Measurements from ENCODE around the gene ASTN2. TPM values are rescaled to one million over a fixed set of nuclear protein-coding genes. Genes with fewer than 3 reads are reported as not detected.

Gene ASTN2
- polyA plus RNA-seq, 1 donor from 2014 or later = 6.8 TPM

DNA sequence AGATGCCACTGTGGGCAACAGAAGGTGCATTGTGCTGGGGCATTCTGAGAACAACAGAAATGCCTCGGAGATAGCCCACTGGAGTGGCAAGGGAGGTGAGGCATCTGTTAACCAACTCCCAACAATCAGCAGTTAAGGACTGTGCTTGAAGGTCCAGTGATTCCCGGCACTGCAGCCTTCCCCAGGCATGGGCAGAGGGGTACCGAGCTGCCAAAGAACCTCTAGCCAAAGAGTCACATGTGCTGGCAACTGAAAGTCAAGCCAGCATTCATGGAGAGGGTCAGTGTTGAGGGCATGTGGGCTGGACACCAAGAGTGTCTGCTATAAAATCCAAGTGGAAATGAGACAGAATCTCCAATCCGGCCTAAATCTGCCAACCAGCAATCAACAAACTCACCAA lies 149.6 kb downstream of the ASTN2 start:
- Histone ChIP-seq H2AFZ (ENCODE audit: low read depth, low read length) (no peak overlapping the region), H3F3A (ENCODE audit: insufficient read depth, low read length, poor library complexity, severe bottlenecking) (no peaks in the 10 kb centered on the region), H3K9me2 (ENCODE audit: insufficient read depth, low read length) (no peaks in the 10 kb centered on the region), H3K79me2 (replicated peaks; ENCODE audit: insufficient read depth, low read length) (no peaks in the 10 kb centered on the region), H3K4me2 (ENCODE audit: low read length) (no peak overlapping the region), H3K4me3 (ENCODE audit: low read length) (no peak overlapping the region), H3K36me3 (ENCODE audit: insufficient read depth, low read length) (no peaks in the 10 kb centered on the region), H3K9me3 (ENCODE audit: low read length) (no peaks in the 10 kb centered on the region), H4K20me1 (ENCODE audit: insufficient read depth) (no peaks in the 10 kb centered on the region), H3K27me3 (ENCODE audit: insufficient read depth, low read depth, low read length) (no peaks in the 10 kb centered on the region), H3K9ac (ENCODE audit: low read length) (no peak overlapping the region), H3K27ac (ENCODE audit: low read length) (no peak overlapping the region)
- TF ChIP-seq MXI1 (conservative IDR thresholded peaks at IDR 0.05; ENCODE audit: poor library complexity, severe bottlenecking) (no peak), TAF1 (IDR thresholded peaks at IDR 0.05; ENCODE audit: low read depth) (no peak), SMC3 (conservative IDR thresholded peaks at IDR 0.05; ENCODE audit: poor library complexity) (no peak), EZH2 (IDR thresholded peaks at IDR 0.05; ENCODE audit: borderline replicate concordance, insufficient read depth, low read length, poor library complexity, severe bottlenecking) (no peak), EP300 (conservative IDR thresholded peaks at IDR 0.05; ENCODE audit: poor library complexity, severe bottlenecking) (no peak), RAD21 (conservative IDR thresholded peaks at IDR 0.05) (no peak), POLR2AphosphoS5 (IDR thresholded peaks at IDR 0.05) (no peak)
- TF ChIP-seq, protein P1, sequence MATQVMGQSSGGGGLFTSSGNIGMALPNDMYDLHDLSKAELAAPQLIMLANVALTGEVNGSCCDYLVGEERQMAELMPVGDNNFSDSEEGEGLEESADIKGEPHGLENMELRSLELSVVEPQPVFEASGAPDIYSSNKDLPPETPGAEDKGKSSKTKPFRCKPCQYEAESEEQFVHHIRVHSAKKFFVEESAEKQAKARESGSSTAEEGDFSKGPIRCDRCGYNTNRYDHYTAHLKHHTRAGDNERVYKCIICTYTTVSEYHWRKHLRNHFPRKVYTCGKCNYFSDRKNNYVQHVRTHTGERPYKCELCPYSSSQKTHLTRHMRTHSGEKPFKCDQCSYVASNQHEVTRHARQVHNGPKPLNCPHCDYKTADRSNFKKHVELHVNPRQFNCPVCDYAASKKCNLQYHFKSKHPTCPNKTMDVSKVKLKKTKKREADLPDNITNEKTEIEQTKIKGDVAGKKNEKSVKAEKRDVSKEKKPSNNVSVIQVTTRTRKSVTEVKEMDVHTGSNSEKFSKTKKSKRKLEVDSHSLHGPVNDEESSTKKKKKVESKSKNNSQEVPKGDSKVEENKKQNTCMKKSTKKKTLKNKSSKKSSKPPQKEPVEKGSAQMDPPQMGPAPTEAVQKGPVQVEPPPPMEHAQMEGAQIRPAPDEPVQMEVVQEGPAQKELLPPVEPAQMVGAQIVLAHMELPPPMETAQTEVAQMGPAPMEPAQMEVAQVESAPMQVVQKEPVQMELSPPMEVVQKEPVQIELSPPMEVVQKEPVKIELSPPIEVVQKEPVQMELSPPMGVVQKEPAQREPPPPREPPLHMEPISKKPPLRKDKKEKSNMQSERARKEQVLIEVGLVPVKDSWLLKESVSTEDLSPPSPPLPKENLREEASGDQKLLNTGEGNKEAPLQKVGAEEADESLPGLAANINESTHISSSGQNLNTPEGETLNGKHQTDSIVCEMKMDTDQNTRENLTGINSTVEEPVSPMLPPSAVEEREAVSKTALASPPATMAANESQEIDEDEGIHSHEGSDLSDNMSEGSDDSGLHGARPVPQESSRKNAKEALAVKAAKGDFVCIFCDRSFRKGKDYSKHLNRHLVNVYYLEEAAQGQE (IDR thresholded peaks at IDR 0.05; ENCODE audit: borderline replicate concordance) = no peak
- TF ChIP-seq, protein P2, sequence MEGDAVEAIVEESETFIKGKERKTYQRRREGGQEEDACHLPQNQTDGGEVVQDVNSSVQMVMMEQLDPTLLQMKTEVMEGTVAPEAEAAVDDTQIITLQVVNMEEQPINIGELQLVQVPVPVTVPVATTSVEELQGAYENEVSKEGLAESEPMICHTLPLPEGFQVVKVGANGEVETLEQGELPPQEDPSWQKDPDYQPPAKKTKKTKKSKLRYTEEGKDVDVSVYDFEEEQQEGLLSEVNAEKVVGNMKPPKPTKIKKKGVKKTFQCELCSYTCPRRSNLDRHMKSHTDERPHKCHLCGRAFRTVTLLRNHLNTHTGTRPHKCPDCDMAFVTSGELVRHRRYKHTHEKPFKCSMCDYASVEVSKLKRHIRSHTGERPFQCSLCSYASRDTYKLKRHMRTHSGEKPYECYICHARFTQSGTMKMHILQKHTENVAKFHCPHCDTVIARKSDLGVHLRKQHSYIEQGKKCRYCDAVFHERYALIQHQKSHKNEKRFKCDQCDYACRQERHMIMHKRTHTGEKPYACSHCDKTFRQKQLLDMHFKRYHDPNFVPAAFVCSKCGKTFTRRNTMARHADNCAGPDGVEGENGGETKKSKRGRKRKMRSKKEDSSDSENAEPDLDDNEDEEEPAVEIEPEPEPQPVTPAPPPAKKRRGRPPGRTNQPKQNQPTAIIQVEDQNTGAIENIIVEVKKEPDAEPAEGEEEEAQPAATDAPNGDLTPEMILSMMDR (IDR thresholded peaks at IDR 0.05; ENCODE audit: poor library complexity, severe bottlenecking) = no peak

DNA sequence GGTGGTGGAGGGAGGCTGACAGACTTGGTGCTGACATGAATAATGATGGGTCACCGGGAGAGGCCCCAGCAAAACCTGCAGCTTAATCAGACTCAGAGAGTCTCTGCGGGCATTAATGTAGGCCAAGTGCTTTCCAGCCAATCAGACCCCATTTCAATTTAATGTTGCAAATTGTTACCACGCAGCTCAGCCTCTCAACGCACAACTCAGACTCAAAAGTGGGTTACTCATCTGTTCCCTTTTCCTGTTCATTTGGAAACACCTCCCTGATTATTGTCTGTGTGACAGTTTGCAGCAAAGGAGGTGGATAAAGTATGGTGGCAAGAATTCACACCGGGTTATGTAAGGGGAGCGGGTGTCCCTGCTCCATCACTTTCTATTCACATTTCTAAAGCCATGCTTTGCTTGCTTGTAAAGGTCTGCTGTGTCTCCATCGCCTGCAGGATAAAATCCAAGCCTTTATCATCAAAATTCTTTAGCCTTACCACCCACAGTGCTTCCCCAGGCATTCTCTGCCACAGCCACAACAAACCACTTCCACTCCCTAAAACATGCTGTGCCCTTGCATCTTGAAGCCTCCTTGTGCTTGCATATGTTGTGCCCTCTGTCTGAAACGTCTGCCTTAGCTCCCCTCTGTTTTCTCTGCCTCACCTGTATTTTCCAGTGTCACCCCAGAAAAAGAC lies 156.5 kb downstream of the ASTN2 start:
- H3K79me2 ChIP-seq (replicated peaks; ENCODE audit: insufficient read depth, low read length) = no peaks in the 10 kb centered on the region
- no peaks in the 10 kb centered on the region for H3K9me3 ChIP-seq (ENCODE audit: low read length)
- TF ChIP-seq SMC3 (conservative IDR thresholded peaks at IDR 0.05; ENCODE audit: poor library complexity) (no peak), MXI1 (conservative IDR thresholded peaks at IDR 0.05; ENCODE audit: poor library complexity, severe bottlenecking) (no peak), EP300 (conservative IDR thresholded peaks at IDR 0.05; ENCODE audit: poor library complexity, severe bottlenecking) (no peak), POLR2AphosphoS5 (IDR thresholded peaks at IDR 0.05) (no peak), RAD21 (conservative IDR thresholded peaks at IDR 0.05) (no peak), TAF1 (IDR thresholded peaks at IDR 0.05; ENCODE audit: low read depth) (no peak), EZH2 (IDR thresholded peaks at IDR 0.05; ENCODE audit: borderline replicate concordance, insufficient read depth, low read length, poor library complexity, severe bottlenecking) (no peak)
- TF ChIP-seq, protein P1 (IDR thresholded peaks at IDR 0.05; ENCODE audit: borderline replicate concordance) = no peak
- TF ChIP-seq, protein P2 (IDR thresholded peaks at IDR 0.05; ENCODE audit: poor library complexity, severe bottlenecking) = no peak
- no peak overlapping the region for H3K4me3 ChIP-seq (ENCODE audit: low read length)
- H2AFZ ChIP-seq (ENCODE audit: low read depth, low read length) = no peak overlapping the region
- no peak overlapping the region for H3K9ac ChIP-seq (ENCODE audit: low read length)
- no peaks in the 10 kb centered on the region for H3K9me2 ChIP-seq (ENCODE audit: insufficient read depth, low read length)
- no peaks in the 10 kb centered on the region for H3F3A ChIP-seq (ENCODE audit: insufficient read depth, low read length, poor library complexity, severe bottlenecking)
- H3K36me3 ChIP-seq (ENCODE audit: insufficient read depth, low read length) = no peaks in the 10 kb centered on the region
- H4K20me1 ChIP-seq (ENCODE audit: insufficient read depth) = no peaks in the 10 kb centered on the region
- no peak overlapping the region for H3K4me2 ChIP-seq (ENCODE audit: low read length)
- H3K27me3 ChIP-seq (ENCODE audit: insufficient read depth, low read depth, low read length) = no peaks in the 10 kb centered on the region
- no peak overlapping the region for H3K27ac ChIP-seq (ENCODE audit: low read length)
